ENCODE data around the gene PBX3. TPM values are rescaled to one million over a fixed set of nuclear protein-coding genes. Genes with fewer than 3 reads are reported as not detected.
"Not testable (repeated sequence)": the region's sequence is repeated elsewhere in the genome, so short reads cannot be mapped to it uniquely, and the experiment has no call there.

The PBX3 gene
- polyA plus RNA-seq, 1 experiment: 37.6 TPM

- TF ChIP-seq CTCF (IDR thresholded peaks at IDR 0.05; ENCODE audit: low read depth, low read length): no peak
- Histone ChIP-seq H3K9me3 (ENCODE audit: control insufficient read depth, insufficient read depth, low read length) (no peaks in the 10 kb centered on the region), H3K27ac (ENCODE audit: low read depth, low read length) (no peak overlapping the region), H3K4me3 (ENCODE audit: low read depth, low read length) (no peak overlapping the region), H3K27me3 (ENCODE audit: control insufficient read depth, insufficient read depth, low read length) (no peaks in the 10 kb centered on the region)
- no peak for DNase-seq (ENCODE audit: low read depth, low spot score)
- ChIA-PET CTCF (no interaction called here), POLR2A (interaction anchor here (0.6 kb wide), 1 partner anchor 162 kb away, joined by 3 read pairs; no protein-coding TSS in a partner anchor)
Observed at GRCh38 chr9:125822902-125823301, 75.7 kb downstream of the PBX3 start.

GRCh38 chr9:125823874-125824406, 76.8 kb downstream of the PBX3 start:
- POLR2A ChIA-PET; H3K27me3 ChIP-seq (ENCODE audit: control insufficient read depth, insufficient read depth, low read length); H3K9me3 ChIP-seq (ENCODE audit: control insufficient read depth, insufficient read depth, low read length); H3K4me3 ChIP-seq (ENCODE audit: low read depth, low read length); DNase-seq (ENCODE audit: low read depth, low spot score); CTCF ChIA-PET; H3K27ac ChIP-seq (ENCODE audit: low read depth, low read length): not testable (repeated sequence)

- no peak for DNase-seq (ENCODE audit: low read depth, low spot score)
- Histone ChIP-seq H3K4me3 (ENCODE audit: low read depth, low read length) (no peak overlapping the region), H3K27me3 (ENCODE audit: control insufficient read depth, insufficient read depth, low read length) (no peaks in the 10 kb centered on the region), H3K27ac (ENCODE audit: low read depth, low read length) (no peak overlapping the region), H3K9me3 (ENCODE audit: control insufficient read depth, insufficient read depth, low read length) (no peaks in the 10 kb centered on the region)
- no peak for TF ChIP-seq CTCF (IDR thresholded peaks at IDR 0.05; ENCODE audit: low read depth, low read length)
- ChIA-PET CTCF (no interaction called here), POLR2A (interaction anchor here (1.0 kb wide), 1 partner anchor 62 kb away, joined by 3 read pairs; no protein-coding TSS in a partner anchor)
Observed at GRCh38 chr9:125825762-125826161, 78.6 kb downstream of the PBX3 start.

GRCh38 chr9:125826850-125827249, 79.7 kb downstream of the PBX3 start:
- no peak for TF ChIP-seq CTCF (IDR thresholded peaks at IDR 0.05; ENCODE audit: low read depth, low read length)
- POLR2A ChIA-PET: no interaction called here
- Histone ChIP-seq H3K9me3 (ENCODE audit: control insufficient read depth, insufficient read depth, low read length) (no peaks in the 10 kb centered on the region), H3K27ac (ENCODE audit: low read depth, low read length) (no peak overlapping the region), H3K27me3 (ENCODE audit: control insufficient read depth, insufficient read depth, low read length) (no peaks in the 10 kb centered on the region), H3K4me3 (ENCODE audit: low read depth, low read length) (no peak overlapping the region)
- CTCF ChIA-PET: interaction anchor here (0.6 kb wide), 1 partner anchor 25 kb away, joined by 5 read pairs; no protein-coding TSS in a partner anchor
- no peak for DNase-seq (ENCODE audit: low read depth, low spot score)

GRCh38 chr9:125829743-125830142, 82.6 kb downstream of the PBX3 start:
- ChIA-PET POLR2A (no interaction called here), CTCF (interaction anchor here (0.5 to 0.6 kb wide), 2 partner anchors 29 to 366 kb away, joined by 3 to 5 read pairs; no protein-coding TSS in a partner anchor)

More at GRCh38 chr9:125829743-125830142, 82.6 kb downstream of the PBX3 start:
- no peak for TF ChIP-seq CTCF (IDR thresholded peaks at IDR 0.05; ENCODE audit: low read depth, low read length)
- no peak overlapping the region for H3K27ac ChIP-seq (ENCODE audit: low read depth, low read length)
- DNase-seq (ENCODE audit: low read depth, low spot score): no peak
- H3K9me3 ChIP-seq (ENCODE audit: control insufficient read depth, insufficient read depth, low read length): no peaks in the 10 kb centered on the region
- H3K4me3 ChIP-seq (ENCODE audit: low read depth, low read length): peak overlapping the region; percentile 41
- H3K27me3 ChIP-seq (ENCODE audit: control insufficient read depth, insufficient read depth, low read length): no peaks in the 10 kb centered on the region

All from AG04450 (cell line).